GM19193 (cell line): ENCODE results near the gene TREX2.

Source experiments
- POLR2A ChIP-seq: IDR thresholded peaks from 4 replicates; pipeline ENCODE4 v1.6.1; 2011; ENCODE audit not compliant: insufficient read depth, insufficient read length; ENCODE audit errors: extremely low read depth

Gene TREX2

DNA sequence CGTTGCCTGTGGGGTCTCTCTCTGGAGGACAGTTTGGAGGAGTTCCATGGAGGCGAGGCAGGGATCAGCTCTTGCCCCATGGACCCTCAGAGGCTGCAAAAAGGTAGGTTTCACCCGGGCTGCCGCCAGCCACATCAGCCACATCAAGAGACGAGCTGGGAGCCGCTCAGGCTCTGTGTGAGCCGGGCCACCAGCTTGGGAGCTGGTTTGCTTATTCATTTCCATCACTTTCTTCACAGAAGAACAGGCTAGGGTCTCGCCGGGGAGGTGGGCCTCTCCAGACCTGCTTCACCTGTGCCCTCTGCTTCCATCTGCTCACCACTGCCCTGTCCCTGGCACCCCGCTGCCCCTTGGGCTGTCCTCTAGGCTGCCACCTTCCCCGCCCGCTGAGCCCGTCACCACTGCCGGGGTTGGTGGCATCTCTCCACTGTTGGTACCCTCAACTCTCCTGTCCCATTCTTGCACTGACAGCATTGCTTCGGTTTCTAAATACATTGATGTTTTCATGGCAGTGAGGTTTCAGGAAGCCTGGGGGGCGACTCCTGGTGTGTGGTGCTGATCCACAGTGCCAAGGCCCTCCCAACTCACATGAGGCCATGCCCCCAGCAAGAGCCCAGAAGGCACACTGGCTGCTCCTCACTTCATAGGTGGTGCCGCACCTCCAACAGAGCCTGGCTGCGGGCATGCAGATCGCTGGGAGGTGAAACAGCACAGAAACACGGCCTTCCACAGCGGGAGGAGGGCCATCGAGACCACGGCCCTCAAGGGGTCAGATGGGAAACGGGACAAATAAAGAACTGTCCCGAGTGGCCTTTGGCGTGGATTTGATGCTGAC, 4.5 kb upstream of the TREX2 start:
- TF ChIP-seq POLR2A = no peak

DNA sequence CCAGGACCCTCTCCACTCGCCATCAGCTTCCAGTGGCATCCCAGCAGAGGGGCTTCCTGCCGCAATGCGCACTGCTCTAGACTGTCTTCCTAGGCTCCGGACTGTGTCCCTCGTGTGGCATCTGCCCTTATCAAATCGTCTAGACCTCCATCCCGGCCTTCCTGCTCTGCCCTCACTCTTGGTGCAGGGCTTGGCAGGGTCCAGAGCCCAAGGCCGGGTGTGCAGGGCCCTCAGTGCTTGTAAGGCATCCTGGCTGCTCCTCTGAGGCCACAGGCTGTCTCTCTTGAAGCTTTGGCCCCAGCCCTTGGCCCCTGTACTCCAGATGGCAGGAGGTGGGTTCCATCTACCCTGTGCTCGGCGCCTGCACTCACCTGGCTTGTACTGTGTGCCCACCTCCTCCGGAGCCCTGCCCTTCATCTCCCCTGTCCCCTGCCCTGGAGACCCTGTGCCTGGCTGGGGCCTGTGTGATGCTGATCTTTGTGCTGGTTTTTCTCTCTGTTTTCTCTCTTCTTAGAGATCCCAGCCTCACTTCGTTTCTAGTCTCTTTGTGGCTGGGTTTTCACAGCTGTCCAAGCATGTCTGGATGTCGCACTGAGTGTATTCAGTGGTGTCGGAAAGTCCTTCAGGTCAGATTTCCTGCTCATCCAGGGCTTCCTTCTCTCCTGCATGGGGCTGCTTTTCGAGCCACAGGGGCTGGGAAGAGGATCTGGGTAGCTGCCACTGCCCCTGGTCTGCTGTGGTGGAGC, 3.7 kb upstream of the TREX2 start:
- TF ChIP-seq POLR2A = no peak

DNA sequence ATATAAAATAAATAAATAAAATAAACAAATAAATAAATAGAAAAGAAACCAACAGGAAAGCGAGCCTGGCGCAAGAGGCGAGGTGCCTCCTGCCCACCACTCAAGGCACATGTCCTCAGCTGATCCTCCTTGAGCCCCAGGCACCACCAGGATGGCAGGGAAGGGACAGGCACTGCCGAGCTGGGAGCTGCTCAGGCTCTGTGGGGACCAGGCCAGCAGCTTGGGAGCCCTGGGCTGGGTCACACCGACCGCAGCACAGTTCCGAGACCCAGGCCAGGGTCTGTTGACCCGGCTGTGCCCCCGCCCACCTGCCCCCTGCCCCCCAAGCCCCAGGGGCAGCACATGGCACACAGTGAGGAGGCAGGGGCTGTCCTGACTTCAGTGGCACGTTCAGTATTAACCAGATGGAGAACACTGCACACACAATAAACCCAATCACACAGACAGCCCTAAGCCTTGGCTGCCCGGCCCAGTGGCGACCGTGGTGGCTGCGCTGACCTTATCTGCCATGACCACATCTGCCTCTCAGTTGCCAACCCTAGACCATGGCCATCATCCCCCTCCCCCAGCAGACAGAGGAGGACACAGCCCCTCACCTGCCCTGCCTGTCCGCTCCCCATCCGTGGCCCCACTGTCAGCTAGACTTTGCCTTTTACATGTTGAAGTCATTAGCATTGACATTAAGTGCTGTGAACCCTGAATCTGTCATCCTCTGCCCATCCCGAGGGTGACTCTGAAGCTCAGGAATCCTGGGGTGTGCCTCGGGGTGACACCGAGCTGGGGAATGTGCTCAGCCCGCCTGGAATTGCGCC, 2.9 kb upstream of the TREX2 start:
- TF ChIP-seq POLR2A = no peak

DNA sequence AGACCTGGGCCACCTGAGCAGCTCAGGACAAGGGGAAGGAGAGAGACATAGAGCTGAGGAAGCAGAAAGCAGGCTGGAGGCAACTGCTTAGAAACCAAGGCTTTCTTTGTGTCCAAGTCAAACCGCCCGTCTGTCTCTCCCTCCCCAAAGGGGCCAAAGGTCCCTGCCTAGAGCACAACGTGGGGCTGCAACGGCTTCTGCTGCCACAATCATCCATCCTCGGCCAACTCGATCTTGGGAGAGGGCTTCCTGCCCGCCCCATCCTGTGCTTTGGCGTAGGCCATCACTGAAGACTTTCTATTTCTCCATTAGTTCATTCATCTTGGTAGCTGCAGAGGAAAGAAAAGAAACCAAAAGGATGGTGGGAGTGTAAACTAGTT, 1.7 kb upstream of the TREX2 start:
- TF ChIP-seq POLR2A = no peak

DNA sequence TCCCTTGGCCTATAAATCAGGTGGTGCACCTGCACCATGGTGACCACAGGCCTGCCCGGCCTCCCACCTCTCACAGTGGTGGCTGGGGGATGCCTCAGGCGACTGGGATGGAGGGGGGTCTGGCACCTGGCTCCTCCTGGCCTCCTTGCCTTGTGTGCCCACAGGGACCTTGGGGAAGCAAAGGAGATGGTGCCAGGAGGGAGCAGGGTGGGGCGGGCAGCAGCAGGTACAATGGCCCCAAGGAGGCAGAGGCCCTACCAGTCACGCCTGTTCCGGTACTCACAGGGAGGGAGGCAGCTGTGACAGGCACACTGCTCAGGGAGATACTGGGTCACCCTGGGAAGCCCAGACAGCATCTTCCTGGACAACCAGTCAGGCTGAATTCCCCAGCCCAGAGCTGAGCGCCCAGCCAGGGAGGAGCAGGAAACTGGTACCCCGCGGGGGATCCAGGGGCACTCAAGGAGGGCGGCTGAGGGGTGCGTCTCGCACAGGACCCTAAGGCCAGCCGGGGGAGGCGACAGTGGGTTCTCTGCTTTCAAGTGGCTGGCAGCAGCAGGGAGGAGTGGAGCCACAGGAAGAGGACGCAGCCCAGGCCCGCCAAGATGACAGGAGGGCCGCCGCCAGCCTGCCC, 1.2 kb upstream of the TREX2 start:
- TF ChIP-seq POLR2A = no peak

DNA sequence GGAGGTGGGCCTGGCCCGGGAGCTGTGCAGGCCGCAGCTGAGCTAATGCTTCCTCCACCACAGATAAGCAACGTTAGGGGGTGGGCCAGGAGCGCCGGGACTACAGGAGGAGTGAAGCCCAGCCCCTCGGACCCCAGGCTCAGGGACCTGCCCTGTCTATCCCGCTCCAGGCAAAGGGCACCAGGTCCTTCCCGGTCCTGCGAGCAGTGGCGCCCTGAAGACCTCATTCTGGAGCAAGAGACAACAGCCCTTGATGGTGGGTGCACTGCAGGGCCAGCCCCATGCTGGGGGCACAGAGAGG, 730 bp upstream of the TREX2 start:
- no peak for TF ChIP-seq POLR2A

DNA sequence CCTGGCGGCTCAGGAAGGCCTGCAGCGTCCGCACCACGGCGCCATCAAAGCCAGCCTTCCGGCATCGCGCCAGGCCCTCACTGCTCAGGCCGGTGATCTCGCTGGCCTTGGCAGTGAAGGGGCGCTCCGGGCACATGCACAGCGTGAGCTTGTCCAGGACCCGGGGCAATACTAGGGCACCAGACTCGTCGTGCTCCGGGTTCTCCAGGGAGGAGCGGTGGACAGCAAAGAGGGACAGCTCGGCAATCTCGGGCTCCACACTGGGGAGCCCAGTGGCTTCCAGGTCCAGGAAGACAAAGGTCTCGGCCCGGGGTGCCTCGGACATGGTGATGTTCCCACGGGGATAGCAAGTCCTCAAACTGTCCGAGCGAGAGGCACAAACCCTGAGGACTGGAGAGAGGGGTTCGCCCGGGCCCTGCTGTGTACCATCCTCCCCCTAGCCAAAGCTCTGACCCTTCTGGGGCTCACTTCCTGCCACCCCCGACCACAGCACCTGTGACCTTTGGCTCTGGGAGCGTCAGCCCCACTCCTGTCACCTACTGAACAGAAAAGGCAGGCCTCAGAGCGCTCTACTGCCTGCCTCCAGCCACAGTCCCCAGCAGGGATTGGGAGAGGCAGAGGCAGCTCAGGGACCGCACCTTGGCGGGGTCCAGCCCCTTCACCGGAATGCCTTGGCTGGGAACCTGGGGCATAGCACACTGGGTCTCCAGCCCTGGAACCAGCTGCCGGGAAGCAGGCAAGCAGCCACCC, 575 bp downstream of the TREX2 start:
- TF ChIP-seq POLR2A = no peak

DNA sequence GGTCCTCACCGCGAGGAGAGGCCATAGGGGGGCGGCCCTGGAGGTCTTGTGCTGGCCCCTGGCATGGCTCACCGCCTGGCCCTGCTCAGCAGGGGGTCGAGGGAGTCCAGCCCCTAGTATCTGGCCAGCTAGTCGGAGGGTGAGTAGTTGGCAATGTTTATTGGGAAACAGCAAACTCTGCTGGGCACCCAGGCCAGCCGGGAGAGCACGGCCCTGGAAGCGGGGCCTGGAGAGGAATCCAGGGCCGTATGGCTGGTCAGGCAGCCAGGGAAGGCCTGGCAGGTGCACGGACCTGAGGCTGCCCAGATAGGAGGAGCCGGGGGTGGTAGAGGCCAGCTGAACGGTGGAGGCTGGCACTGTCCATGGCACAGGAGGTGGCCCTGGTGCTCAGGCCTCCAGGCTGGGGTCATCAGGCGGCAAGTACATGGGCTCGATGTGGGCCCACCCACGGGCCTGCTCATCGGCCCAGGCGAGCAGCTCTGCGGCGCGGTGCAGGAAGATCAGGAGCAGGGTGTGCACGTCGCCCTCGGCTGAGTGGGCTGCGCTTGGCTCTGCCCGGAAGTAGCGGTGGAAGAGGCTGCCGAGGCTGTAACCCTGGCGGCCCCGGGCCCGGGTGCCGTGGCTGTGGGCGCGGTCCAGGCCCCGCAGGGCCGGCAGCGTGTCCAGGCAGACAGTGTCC, 1.4 kb downstream of the TREX2 start:
- TF ChIP-seq POLR2A = no peak

DNA sequence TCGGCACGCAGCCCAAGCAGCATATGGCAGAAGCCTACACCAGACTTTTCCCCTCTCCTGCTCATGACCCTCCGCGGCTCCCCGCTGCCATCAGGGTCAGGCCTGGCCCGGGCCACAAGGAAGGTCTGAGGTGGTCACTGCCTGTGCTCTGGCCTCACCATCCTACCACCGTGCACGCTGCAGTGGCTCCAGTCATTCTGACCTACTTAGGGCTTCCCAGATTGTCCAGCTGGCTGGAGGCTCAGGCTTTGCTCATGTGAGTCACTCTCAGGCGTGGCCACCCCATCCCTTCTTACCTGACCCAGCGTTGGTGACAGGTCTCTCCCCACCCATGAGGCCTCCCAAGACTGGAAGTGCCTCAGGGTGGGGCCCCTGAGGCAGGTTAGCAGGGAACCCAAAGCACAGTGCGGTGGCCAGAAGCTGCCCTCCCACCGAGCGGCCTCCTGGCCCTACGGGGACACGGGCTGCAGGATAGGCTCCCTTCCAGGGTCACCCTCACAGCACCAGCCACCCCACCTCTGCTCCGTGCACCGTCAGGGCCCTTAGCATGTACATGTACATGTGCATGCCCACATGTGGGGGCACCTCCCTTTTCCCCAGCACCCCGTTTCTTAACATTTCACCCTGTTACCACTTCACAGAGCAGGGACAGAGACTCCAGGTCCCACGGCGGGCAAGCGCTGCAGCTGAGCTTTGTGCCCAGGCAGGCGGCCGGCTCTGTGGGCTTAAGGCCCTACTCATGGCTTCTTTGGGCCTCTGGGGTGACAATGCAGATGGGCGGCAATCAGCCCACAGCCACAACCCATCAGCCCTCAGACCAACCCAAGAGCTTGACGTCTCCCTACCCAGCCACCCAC, 2.2 kb downstream of the TREX2 start:
- no peak for TF ChIP-seq POLR2A

DNA sequence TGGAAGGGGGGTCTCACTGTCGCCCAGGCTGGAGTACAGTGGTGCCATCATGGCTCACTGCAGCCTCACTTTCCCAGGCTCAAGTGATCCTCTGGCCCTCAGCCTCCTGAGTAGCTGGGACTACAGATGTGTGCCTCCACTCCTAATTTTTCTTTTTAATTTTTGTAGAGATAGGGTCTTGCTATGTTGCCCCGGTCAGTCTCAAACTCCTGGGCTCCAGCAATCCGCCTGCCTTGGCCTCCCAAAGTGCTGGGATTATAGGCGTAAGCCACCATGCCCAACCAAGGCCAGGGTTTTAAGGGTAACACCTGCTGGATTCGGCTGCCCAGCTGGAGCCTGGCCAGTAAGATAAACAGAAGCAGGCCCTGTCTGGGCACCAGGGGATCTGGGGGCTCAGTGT, 3.4 kb downstream of the TREX2 start:
- no peak for TF ChIP-seq POLR2A

DNA sequence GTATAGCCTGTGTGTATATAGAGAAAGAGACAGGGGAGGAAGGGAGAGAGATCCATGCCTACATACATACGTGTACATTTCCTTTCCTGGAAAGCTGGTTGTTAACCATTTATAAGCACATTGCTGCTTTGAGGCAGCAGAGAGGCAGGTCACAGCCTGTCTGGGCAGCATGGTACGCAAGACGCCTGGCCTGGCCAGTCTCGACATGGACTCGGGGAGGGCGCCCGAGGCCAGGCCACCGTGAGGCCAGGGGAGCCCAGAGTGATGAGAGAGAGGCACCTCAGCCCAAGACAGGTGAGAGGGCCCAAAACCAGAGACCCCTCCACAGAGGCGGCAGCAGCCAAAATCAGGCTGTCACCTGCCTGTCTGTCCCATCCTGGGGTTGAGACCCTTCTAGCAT, 3.9 kb downstream of the TREX2 start:
- TF ChIP-seq POLR2A = no peak

DNA sequence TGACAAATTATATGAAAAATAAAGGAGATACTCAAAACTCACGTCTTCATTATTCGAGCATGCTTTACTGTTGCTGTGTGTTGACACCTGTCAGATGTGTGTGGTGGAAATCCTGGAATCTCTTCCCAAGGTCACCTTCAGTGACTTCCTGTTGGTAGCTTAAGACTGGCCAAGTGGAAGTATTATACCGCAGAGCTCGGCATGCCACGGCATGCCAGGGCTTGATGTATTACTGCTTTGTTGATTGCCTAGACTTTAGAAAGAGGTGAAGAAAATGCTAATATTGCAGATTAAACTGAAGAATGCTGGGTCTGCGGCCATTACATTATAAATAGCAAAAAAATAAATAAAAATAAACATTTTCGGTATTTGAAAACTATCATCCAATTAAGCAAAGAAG, 4.6 kb downstream of the TREX2 start:
- no peak for TF ChIP-seq POLR2A

DNA sequence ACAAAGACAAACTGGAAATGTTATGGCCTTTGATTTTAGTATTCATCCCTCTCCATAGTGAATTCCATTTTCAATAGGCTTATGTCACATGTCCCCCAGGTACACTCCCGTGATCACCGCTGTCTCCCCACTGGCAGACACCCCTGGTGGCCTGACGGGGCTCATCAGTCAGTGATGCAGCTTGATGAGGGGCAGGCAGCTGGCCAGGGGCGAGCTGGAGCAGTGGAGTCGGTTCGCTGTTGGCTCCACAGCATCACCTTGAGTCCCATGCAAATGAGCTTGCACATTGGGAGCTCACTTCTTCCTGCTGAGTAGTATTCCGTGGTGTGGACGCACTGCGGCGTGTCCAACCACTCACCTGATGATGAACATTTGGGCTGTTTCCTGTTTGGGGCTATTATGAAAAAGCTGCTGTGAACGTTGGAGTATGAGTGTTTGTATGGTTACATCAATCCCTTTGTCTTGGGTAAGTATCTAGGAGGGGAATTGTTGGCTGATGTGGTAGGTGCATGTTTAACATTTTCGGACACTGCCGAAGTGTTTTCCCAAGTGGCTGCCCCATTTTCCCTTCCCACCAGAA, 5.2 kb downstream of the TREX2 start:
- TF ChIP-seq POLR2A = no peak
